Kidney glomerular epithelial cell (primary cell): ENCODE data around the gene POLR3C.
A peak's percentile ranks its signal among the peaks of the same experiment; 100 is the strongest.

ENCODE experiments used
- DNase-seq: peaks from one replicate; lab custom pipeline; 2025; lab: John Stamatoyannopoulos, UW

The POLR3C gene

DNA sequence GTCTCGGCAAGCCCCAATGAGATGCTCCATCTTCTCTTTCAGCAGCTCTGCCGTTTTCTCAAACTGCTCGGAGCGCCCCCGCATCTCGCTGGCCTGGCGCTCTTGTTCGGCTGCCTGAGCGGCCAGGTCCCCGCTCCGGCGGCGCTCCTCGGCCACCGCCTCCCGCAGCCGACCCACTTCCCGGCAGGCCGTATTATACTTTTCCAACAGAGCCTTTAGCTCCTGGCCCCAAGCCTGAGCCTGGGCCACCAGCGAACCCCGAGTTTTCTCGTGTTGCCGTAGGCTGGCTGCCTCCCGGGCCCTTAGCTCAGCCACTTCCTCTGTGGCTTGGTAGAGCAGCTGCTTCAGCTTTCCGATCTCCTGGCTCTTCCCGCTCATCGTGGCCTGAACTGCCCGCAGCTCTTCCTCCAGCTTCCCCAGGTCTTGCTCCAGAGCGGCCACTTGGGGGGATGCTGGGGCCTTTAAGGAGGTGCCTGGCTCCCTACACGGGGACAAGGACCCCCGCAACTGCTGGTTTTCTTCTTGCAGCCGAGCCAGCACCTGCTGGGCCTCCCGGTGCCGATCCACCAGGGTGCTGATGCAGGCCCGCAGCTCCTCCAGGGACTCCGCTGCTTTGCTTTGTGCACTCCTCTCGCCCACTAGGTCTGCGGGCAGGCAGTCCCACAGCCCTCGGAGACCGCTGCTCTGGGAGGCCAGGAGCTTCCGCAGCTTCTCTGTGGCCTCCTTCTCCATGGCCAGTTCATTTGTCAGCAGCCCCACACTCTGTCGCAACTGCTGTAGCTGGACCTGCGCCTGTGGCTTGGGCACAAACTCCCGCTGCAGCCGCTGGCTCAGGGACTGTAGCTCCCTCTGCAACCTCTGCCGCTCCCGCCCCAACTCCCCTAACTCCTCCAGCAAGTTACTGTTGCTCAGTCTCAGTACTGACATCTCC, 48.3 kb downstream of the POLR3C start:
- DNase-seq = no peak

DNA sequence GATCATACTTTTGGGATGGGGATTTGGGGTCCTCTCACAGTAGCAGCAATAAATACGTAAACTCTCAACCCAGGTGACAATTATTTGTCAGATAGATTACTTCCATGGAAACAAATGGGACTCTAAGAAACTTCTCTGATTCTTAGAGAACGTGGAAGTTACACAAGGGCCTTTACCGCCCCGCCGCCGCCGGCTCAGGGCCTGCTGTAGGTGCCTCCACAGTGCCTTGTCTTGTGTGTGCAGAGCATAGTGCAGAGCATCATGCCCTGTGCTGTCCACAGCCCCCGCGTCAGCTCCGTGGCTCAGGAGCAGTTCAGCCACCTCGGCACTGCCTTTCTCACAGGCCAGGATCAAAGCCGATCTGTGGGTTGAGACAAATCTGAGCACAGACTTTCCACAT, 50.6 kb downstream of the POLR3C start:
- DNase-seq = no peak

DNA sequence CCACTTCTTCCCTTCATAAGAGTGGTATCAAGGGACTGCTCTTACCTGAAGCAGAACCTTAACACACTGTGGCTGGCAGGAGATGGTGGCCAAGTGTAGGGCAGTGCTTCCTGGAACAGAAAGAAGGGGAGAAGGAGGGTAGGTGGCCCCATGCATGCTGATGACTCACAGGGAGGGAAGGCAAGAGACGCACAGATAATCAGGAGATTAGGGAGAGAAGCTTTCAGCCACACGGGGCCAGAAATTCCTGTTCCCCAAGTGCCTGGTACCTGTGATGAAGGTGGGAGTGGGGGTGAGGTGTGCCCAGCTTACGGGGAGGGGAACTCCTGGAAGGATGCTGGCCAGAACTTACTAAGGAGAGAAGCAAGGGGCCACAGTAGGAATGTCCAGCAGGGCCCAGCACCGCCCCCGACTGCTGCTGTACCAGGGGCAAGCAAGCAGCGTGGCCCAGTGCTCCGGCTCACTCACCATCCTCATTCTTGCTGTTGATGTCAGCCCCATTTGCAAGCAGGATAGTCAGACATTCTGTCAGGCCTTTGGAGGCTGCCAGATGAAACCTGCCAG, 54.0 kb downstream of the POLR3C start:
- no peak for DNase-seq

GRCh38 chr1:145878724-145879123, 54.7 kb downstream of the POLR3C start:
- DNase-seq = no peak

GRCh38 chr1:145879775-145880174, 55.8 kb downstream of the POLR3C start:
- no peak for DNase-seq

- no peak for DNase-seq
These were observed 60.7 kb downstream of the POLR3C start for GRCh38 chr1:145884675-145885074.

GRCh38 chr1:145885738-145886287, 61.8 kb downstream of the POLR3C start, which contains the start of gene ANKRD35:
Gene ANKRD35, minus strand, starts transcription at chr1:145885866. Its CDS starts 108 bp downstream, at chr1:145885758.
- peak; percentile 41 for DNase-seq

DNA sequence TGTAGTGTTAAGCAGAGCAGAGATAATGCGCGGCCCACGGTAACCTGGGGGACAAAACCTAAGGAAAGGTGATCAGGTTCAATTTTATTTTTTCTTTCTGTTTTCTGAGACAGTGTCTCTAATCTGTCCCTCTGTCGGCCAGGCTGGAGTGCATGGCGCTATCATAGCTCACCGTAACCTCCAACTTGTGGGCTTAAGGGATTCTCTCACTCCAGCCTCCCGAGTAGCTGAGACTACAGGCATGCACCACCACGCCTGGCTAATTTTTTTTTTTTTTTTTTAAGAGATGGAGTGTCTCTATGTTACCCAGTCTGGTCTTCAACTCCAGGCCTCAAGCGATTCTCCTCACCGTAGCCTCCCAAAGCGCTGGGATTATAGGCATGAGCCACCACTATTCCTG, 62.4 kb downstream of the POLR3C start:
- no peak for DNase-seq

DNA sequence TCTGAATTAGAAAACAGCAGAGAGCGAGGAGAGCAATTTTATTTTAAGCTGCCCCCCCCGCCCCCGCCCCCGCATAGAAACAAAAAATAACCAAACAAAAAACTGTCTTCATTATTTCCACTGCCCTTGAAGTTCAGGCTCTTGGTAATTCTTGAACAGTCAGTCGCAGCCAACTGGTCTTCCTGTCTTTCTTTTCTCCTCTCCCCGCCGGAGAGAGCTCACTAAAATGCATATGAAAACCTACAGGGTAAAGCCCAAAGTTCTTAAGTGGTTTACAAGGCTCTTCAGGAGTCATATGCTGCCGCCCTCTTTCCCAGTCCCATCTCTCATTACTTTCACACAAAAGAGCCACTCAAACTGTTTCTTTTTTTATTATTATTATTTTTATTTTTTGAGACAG, 62.8 kb downstream of the POLR3C start:
- no peak for DNase-seq

- DNase-seq = peak; percentile 87
These were observed 63.6 kb downstream of the POLR3C start for GRCh38 chr1:145887631-145888030.

DNA sequence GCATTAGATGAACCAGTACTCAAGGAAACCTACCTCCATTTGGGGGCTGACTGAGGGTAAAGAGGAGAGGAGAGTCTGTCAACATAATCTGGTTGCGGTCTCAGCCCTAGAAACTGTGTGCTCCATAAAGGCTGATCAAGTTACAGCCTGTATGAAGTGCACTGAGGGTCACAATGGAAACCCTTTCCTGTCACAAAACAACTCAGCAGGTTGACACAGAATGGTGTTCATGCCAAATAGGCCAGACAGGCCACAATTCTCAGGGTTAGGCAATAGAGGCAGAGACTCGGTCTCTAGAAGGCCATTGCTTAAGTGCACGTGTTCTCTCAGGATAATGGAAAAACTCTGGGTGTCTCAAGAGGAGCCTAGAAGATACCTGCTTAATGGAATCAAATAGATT, 65.7 kb downstream of the POLR3C start:
- no peak for DNase-seq

- DNase-seq = peak; percentile 34
These were observed 67.1 kb downstream of the POLR3C start for GRCh38 chr1:145891143-145891542.

GRCh38 chr1:145891587-145892485, 67.8 kb downstream of the POLR3C start:
- DNase-seq = peak; percentile 100

GRCh38 chr1:145892486-145893087, 68.6 kb downstream of the POLR3C start:
- DNase-seq = no peak

DNA sequence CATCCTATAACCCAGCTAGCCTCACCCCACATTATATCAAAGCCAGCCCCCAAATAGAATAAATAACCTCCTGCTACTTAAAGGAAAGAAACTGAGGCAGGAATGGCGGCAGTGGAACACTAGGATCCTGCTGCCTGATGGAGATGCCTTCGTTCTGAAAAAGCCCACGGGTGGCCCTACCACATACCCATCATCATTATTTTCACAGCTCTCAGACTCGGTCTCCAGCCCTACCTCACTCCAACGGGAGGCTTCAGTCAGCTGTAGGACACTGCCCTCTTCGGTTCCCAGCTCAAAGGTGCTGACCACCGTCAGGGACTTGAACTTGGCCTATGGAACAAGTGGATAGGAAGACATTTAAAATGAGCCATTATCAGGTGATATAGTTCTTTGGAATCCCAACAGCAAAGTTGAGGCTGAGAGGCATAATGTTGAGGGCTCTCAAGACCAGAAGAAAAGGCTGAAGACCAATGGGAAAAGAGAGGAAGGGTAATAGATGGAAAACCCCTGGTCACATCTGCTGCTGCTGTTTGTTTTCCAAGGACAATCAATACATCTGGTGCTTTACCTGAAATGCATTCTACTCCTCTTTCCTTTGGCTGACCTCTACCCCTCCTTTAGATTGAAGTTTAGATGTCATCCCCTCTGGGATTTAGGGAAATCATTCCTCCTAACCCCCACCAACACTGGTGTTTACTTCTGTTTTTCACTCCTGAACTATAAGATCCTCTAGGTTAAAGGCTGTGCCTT, 69.5 kb downstream of the POLR3C start:
- no peak for DNase-seq
